ENCODE data around the gene CRYZL1. TPM values are rescaled to one million over a fixed set of nuclear protein-coding genes. Genes with fewer than 3 reads are reported as not detected.
A peak's percentile ranks its signal among the peaks of the same experiment; 100 is the strongest.
"Not testable (repeated sequence)": the region's sequence is repeated elsewhere in the genome, so short reads cannot be mapped to it uniquely, and the experiment has no call there.

CRYZL1 gene
- total RNA-seq, 1 donor from 2014 or later: 24.9 TPM

DNA sequence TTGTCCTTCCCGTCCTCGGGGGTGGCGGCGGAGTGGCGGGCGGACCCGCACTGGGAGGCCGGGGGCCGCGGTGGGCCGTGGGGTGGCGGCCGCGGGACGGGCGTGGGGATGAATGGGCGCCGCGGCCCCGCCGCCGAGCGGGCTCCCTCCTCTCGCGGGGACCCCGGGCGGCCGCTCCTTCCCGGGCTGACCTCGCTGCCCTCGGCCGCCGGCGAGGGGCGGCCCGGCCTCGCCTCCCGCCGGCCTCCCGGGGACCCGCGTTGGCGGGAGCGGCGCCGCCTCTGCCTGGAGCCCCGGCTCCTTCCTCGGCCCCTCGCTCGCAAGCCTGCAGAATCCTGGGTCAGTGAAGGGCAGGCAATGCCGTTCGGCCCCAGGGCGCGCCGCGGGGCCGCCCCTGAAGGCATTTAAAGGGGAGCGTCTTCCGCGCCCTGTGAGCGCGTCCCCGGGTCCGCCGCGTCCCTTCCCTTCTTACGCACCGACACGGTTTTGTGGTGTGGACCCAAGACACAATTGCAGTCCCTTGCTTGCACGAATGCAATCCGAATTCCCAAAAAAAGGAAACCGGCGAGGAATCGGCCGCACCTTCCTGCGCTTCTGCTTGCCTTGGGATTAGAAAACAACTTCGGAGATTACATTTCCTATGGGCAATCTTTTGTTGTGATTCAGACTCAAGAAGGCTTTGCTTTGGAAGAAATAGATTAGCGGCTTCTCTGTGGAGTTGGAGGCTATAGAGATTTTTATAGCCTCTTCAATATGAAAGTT is 1.5 kb upstream of the CRYZL1 start:
- H3K27ac ChIP-seq (replicated peaks): peak overlapping the region; percentile 98
- H3K9me3 ChIP-seq (replicated peaks): no peaks in the 10 kb centered on the region
- peaks cover 52% of the 10 kb centered on the region for H3K4me1 ChIP-seq
- H3K27me3 ChIP-seq (ENCODE audit: low read depth): no peaks in the 10 kb centered on the region
- TF ChIP-seq, protein P1, sequence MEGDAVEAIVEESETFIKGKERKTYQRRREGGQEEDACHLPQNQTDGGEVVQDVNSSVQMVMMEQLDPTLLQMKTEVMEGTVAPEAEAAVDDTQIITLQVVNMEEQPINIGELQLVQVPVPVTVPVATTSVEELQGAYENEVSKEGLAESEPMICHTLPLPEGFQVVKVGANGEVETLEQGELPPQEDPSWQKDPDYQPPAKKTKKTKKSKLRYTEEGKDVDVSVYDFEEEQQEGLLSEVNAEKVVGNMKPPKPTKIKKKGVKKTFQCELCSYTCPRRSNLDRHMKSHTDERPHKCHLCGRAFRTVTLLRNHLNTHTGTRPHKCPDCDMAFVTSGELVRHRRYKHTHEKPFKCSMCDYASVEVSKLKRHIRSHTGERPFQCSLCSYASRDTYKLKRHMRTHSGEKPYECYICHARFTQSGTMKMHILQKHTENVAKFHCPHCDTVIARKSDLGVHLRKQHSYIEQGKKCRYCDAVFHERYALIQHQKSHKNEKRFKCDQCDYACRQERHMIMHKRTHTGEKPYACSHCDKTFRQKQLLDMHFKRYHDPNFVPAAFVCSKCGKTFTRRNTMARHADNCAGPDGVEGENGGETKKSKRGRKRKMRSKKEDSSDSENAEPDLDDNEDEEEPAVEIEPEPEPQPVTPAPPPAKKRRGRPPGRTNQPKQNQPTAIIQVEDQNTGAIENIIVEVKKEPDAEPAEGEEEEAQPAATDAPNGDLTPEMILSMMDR (IDR thresholded peaks at IDR 0.05; ENCODE audit: borderline replicate concordance): no peak
- intact Hi-C loops (cut with micrococcal nuclease): no loop called here
- DNase-seq: peak; percentile 42
- no peaks in the 10 kb centered on the region for H3K36me3 ChIP-seq
- peak overlapping the region; percentile 92 for H3K4me3 ChIP-seq

DNA sequence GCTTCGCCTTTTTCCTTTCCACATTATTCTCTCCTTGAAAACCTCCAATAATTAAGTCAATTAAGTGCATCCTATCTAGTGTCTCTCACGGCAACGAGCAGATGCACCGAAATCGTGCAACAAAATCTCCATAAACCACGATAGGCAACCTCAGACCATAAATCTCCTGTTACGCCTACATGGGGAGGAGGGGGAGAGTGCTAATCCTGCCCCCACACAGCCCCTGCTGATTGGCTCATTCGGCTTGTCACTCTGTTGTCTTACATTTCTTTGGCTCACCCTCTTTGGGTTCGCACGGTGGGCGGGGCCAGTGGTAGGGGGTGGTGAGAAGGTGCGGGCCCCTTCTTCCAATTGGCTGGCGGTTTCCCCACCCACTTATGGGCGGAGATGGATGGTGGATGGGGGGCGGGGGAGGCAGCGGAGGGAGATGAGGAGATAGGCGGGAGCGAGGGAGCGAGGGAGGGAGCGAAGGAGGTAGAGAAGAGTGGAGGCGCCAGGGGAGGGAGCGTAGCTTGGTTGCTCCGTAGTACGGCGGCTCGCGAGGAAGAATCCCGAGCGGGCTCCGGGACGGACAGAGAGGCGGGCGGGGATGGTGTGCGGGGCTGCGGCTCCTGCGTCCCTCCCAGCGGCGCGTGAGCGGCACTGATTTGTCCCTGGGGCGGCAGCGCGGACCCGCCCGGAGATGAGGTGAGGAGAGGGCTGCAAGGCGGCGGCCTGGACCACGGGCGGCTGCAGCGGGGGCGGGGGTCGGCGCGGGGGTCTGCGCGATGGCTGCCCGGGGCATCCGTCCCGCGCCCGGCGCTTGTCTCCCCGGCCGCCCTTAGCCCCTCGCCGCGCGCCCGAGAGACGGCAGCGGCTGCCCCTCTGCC is 720 bp upstream of the CRYZL1 start, which contains the start of gene ITSN1:
Gene ITSN1, plus strand, starts transcription at position 475 of the 869 bp plus-strand sequence. CDS start 76,328 bp downstream, outside the sequence.
- TF ChIP-seq, protein P1 (IDR thresholded peaks at IDR 0.05; ENCODE audit: borderline replicate concordance): no peak
- H3K36me3 ChIP-seq: no peaks in the 10 kb centered on the region
- H3K27ac ChIP-seq (replicated peaks): peak within 1 kb of the TSS; percentile 98
- intact Hi-C loops (cut with micrococcal nuclease): no loop called here
- H3K27me3 ChIP-seq (ENCODE audit: low read depth): no peaks in the 10 kb centered on the region
- H3K9me3 ChIP-seq (replicated peaks): no peaks in the 10 kb centered on the region
- peak within 1 kb of the TSS; percentile 92 for H3K4me3 ChIP-seq
- DNase-seq: peak; percentile 100
- peaks cover 49% of the 10 kb centered on the region for H3K4me1 ChIP-seq

DNA sequence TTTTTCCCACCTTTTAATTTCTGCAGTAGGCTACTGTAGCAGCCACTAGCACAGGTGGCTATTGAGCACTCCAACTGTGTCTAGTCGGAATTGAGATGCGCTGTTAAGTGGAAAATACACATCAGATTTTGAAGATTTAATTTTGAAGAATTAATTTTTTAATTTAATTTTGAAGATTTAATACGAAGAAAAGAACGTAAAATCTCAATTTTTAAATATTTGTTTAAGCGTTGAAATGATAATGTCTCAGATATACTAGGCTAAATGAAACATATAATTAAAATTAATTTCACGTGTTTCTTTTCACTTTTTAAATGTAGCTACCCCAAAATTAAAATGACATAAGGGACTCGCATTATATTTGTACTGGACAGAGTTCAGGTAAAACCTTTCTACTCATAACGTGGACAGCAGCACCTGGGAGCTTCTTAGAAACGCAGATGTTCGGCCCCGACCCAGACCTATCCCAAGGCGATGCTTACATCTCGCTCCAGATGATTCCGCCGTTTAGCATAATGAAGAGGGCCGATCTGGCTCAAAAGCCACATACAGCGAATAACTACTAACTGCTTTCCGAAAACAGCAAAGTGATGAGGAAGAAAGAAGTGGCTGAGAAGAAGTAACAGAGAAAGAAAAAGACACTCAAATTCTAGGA is 717 bp downstream of the CRYZL1 start:
- Histone ChIP-seq H3K27me3 (ENCODE audit: low read depth) (no peaks in the 10 kb centered on the region), H3K9me3 (replicated peaks) (no peaks in the 10 kb centered on the region), H3K4me3 (peak overlapping the region; percentile 92), H3K36me3 (peaks cover 5% of the 10 kb centered on the region), H3K4me1 (peaks cover 47% of the 10 kb centered on the region), H3K27ac (replicated peaks) (peak overlapping the region; percentile 98)
- no peak for DNase-seq
- intact Hi-C loops (cut with micrococcal nuclease): no loop called here
- TF ChIP-seq, protein P1 (IDR thresholded peaks at IDR 0.05; ENCODE audit: borderline replicate concordance): no peak

DNA sequence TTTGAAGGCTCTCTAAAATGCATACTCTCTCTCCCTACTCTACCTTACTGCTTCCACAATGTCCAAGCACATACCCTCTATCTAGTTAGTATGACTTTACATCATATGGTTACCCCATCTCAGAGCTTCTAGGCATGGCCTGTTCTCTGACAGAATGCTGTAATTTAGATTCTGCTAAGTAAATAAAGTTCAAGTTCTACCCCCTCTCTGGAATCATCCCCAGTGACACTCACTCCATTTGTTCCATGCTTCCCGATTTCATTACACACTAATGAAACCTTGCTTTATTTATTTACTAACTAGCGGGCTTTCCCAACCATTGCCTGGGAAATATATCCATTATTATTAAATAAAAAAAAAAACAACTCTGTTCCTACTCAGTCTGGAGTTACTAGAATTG is 7.3 kb downstream of the CRYZL1 start:
- Histone ChIP-seq H3K4me3 (no peak overlapping the region), H3K36me3 (peaks cover 22% of the 10 kb centered on the region), H3K27me3 (ENCODE audit: low read depth) (no peaks in the 10 kb centered on the region), H3K27ac (replicated peaks) (no peak overlapping the region), H3K4me1 (no peaks in the 10 kb centered on the region), H3K9me3 (replicated peaks) (no peaks in the 10 kb centered on the region)
- TF ChIP-seq, protein P1 (IDR thresholded peaks at IDR 0.05; ENCODE audit: borderline replicate concordance): no peak
- intact Hi-C loops (cut with micrococcal nuclease): no loop called here
- no peak for DNase-seq

DNA sequence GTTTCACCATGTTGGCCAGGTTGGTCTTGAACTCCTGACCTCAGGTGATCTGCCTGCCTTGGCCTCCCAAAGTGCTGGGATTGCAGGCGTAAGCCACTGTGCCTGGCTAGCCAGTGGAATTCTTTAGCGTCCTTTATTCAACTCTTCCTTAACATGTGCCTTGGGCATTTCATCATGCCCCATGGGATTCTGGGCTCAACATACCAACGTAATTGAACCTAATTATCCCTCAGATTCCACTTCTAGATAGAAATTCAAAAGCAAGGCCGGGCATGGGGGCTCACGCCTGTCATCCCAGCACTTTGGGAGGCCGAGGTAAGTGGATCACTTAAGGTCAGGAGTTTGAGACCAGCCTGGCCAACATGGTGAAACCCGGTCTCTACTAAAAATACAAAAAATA is 15.4 kb downstream of the CRYZL1 start:
- H3K36me3 ChIP-seq: peaks cover 54% of the 10 kb centered on the region
- H3K4me1 ChIP-seq; intact Hi-C loops (cut with micrococcal nuclease); H3K4me3 ChIP-seq; DNase-seq; H3K27ac ChIP-seq (replicated peaks); H3K27me3 ChIP-seq (ENCODE audit: low read depth); H3K9me3 ChIP-seq (replicated peaks): not testable (repeated sequence)
